Stimulated activated CD4-positive, alpha-beta T cell treated with anti-CD3 and anti-CD28 coated beads, TNF-alpha, amount 100 ng/mL, for 4 hours (primary cell): ENCODE data around the gene MKRN1.
"Not testable (repeated sequence)": the region's sequence is repeated elsewhere in the genome, so short reads cannot be mapped to it uniquely, and the experiment has no call there.

Experiments used
- DNase-seq, 3 experiments: peaks; one replicate each; pipeline ENCODE4 v3.0.0-alpha.2; 2020; ENCODE audit warnings: low read depth in 3 of 3

The MKRN1 gene

GRCh38 chr7:140440593-140440992, 38.7 kb downstream of the MKRN1 start:
- no peak for DNase-seq

- no peak for DNase-seq
Measured at GRCh38 chr7:140439359-140439758, 39.9 kb downstream of the MKRN1 start.

GRCh38 chr7:140435252-140435895, 43.9 kb downstream of the MKRN1 start:
- DNase-seq = no peak

- DNase-seq = no peak
Measured at GRCh38 chr7:140433396-140433795, 45.9 kb downstream of the MKRN1 start.

- DNase-seq = no peak
Measured at GRCh38 chr7:140426130-140426529, 53.2 kb downstream of the MKRN1 start.

GRCh38 chr7:140425718-140426117, 53.6 kb downstream of the MKRN1 start:
- DNase-seq = no peak

GRCh38 chr7:140423501-140423900, 55.8 kb downstream of the MKRN1 start:
- no peak for DNase-seq

- no peak for DNase-seq
Measured at GRCh38 chr7:140421521-140421920, 57.8 kb downstream of the MKRN1 start.

GRCh38 chr7:140418653-140419052, 60.7 kb downstream of the MKRN1 start:
- DNase-seq = no peak

- DNase-seq = not testable (repeated sequence)
Measured at GRCh38 chr7:140418156-140418472, 61.2 kb downstream of the MKRN1 start.

GRCh38 chr7:140417456-140418155, 61.7 kb downstream of the MKRN1 start:
- no peak for DNase-seq

- DNase-seq = no peak
Measured at GRCh38 chr7:140416560-140416959, 62.7 kb downstream of the MKRN1 start.

GRCh38 chr7:140415816-140416215, 63.5 kb downstream of the MKRN1 start:
- not testable (repeated sequence) for DNase-seq

GRCh38 chr7:140415361-140415760, 63.9 kb downstream of the MKRN1 start:
- DNase-seq = no peak

- no peak for DNase-seq
Measured at GRCh38 chr7:140404565-140405065, 74.7 kb downstream of the MKRN1 start.

GRCh38 chr7:140403878-140404564, 75.3 kb downstream of the MKRN1 start, which contains the start of gene RAB19:
Gene RAB19, plus strand, starts transcription at chr7:140404058. Its CDS starts 3,589 bp downstream, at chr7:140407647.
- DNase-seq = peak; percentile 8 to 17 (median 17)
